Choroid plexus epithelial cell (primary cell): ENCODE measurements around the gene LYG1.
"Not testable (repeated sequence)": the region's sequence is repeated elsewhere in the genome, so short reads cannot be mapped to it uniquely, and the experiment has no call there.

Experiments
- DNase-seq: peaks from one replicate; pipeline ENCODE4 v3.0.0-alpha.2; 2010; ENCODE audit warnings: low read depth
- H3K4me3 ChIP-seq: 2 replicates; pipeline ENCODE4 v1.5.1; 2011; ENCODE audit warnings: low read depth, mild to moderate bottlenecking, control low read depth, low read length, moderate library complexity
- TF ChIP-seq, protein P1 (sequence below): conservative IDR thresholded peaks from 2 replicates; pipeline ENCODE4 v1.5.1; 2011; ENCODE audit warnings: low read depth, mild to moderate bottlenecking, control low read depth, inconsistent platforms, low read length, moderate library complexity

Gene LYG1

GRCh38 chr2:99337113-99338028, 36.4 kb upstream of the LYG1 start, which contains the start of gene EIF5B:
Gene EIF5B (plus strand): TSS chr2:99337389. CDS start chr2:99337555, 166 bp downstream.
- H3K4me3 ChIP-seq = peak within 1 kb of the TSS; percentile 98
- DNase-seq = peak; percentile 98
- TF ChIP-seq, protein P1, sequence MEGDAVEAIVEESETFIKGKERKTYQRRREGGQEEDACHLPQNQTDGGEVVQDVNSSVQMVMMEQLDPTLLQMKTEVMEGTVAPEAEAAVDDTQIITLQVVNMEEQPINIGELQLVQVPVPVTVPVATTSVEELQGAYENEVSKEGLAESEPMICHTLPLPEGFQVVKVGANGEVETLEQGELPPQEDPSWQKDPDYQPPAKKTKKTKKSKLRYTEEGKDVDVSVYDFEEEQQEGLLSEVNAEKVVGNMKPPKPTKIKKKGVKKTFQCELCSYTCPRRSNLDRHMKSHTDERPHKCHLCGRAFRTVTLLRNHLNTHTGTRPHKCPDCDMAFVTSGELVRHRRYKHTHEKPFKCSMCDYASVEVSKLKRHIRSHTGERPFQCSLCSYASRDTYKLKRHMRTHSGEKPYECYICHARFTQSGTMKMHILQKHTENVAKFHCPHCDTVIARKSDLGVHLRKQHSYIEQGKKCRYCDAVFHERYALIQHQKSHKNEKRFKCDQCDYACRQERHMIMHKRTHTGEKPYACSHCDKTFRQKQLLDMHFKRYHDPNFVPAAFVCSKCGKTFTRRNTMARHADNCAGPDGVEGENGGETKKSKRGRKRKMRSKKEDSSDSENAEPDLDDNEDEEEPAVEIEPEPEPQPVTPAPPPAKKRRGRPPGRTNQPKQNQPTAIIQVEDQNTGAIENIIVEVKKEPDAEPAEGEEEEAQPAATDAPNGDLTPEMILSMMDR = peak; percentile 70

DNA sequence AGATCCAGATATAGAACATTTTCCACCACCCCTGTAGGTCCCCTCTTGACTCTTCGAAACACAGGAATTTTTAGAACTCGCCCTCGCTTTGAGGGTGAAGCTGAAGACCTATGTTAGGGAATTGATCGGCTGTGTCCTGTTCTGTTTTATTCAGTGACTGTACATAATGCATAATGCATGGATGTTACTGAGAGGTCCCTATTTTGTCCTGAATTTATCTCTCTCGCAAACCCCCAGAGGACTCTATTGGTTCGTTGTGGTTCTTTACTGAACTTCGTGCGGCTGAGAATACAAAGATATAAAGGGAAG, 35.8 kb upstream of the LYG1 start:
- H3K4me3 ChIP-seq = peak overlapping the region; percentile 83
- DNase-seq = no peak
- TF ChIP-seq, protein P1 = no peak

GRCh38 chr2:99335911-99336803, 35.2 kb upstream of the LYG1 start, which contains the start of gene TXNDC9:
Gene TXNDC9 (minus strand): TSS chr2:99336333. CDS start chr2:99333210, 3,123 bp downstream.
- peak within 1 kb of the TSS; percentile 98 for H3K4me3 ChIP-seq
- DNase-seq = peak; percentile 100
- TF ChIP-seq, protein P1 = no peak

GRCh38 chr2:99325384-99325783, 24.4 kb upstream of the LYG1 start:
- TF ChIP-seq, protein P1 = no peak
- no peak overlapping the region for H3K4me3 ChIP-seq
- DNase-seq = no peak

DNA sequence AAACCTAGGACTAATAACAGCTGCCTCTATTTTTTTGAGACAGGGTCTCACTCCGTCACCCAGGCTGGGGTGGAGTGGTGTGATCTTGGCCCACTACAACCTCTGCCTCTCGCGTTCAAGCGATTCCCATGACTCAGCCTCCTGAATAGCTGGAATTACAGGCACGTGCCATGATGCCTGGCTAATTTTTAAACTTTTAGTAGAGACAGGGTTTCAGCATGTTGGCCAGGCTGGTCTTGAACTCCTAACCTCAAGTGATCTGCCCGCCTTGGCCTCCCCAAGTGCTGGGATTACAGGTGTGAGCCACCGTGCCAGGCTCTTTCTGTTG, 16.8 kb upstream of the LYG1 start:
- not testable (repeated sequence) for DNase-seq, H3K4me3 ChIP-seq

DNA sequence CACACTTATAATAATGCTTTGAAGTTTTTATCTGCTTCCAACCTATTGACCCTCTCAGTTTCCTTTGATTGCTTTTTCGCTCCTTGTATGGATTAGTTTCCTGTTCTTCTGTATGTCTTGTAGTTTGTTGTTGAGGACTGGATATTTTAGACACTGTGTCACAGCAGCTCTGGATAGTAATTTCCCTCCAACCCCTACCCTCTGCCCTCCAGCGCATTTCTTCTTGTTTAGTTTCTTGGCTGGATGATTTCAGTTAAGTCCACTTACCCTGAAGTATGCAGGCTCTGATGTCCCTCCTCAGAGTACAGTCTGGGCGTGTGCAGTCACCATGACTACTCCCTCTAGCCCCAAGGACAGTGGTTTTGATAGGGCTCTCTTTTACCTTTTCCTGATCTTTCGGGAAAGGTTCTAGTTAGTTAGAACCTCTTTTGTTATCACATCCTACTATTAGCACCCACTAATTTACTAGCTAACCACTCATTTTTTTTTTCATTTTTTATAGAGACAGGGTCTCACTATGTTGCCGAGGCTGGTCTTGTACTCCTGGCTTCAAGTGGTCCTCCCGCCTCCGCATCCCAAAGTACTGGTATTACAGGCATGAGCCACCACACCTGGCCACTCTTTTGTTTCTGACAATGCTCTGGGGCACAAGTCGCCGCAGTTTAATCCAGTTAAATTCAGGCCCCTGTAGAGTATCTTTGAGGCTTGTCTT, 16.3 kb upstream of the LYG1 start:
- no peak for DNase-seq
- TF ChIP-seq, protein P1 = no peak
- H3K4me3 ChIP-seq = no peak overlapping the region

DNA sequence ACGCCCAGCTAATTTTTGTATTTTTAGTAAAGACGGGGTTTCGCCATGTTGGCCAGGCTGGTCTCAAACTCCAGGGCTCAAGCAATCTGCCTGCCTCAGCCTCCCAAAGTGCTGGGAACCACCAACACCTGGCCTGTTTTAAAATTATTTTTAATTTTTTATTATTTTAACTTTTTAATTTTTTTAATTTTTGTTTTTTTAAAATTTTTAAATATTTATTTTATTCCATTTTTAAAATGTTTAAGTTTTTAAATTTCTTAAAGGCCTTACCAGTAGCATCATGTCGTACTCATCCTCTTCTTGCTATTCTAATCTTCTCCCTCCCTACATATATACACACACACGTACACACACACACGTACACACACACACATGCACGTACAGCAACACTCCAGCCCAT, 1.4 kb downstream of the LYG1 start:
- no peak for DNase-seq
- no peak overlapping the region for H3K4me3 ChIP-seq
- TF ChIP-seq, protein P1 = no peak
